Stomach (tissue), 9 donors: Measurements from ENCODE around the gene PPOX. TPM values are rescaled to one million over a fixed set of nuclear protein-coding genes. Genes with fewer than 3 reads are reported as not detected.

Experiments
- DNase-seq, 2 donors: peaks; one replicate each; pipeline versions ENCODE4 v3.0.0 to v3.0.0-alpha.2; 2013 to 2019
- H3K27ac ChIP-seq, 5 donors: fragments of 200-600 bp in 4 of 5; sonication (generic) in 4 of 5; one replicate each; pipeline ENCODE4 v1.5.1; 2013 to 2019; ENCODE audit warnings: mild to moderate bottlenecking in 1 of 5, moderate library complexity in 1 of 5
- H3K27me3 ChIP-seq, 3 donors: fragments of 200-600 bp; sonication (generic); one replicate each; pipeline ENCODE4 v1.5.1; 2017 to 2019; ENCODE audit warnings: mixed run types in 1 of 3
- H3K36me3 ChIP-seq, 4 donors: fragments of 200-600 bp; sonication (generic); 1 replicate in 3 of 4; 2 replicates in 1 of 4; pipeline ENCODE4 v1.5.1; 2016 to 2019
- H3K4me1 ChIP-seq, 4 donors: fragments of 200-600 bp; sonication (generic); one replicate each; pipeline ENCODE4 v1.5.1; 2016 to 2019
- H3K4me3 ChIP-seq, 4 donors: fragments of 200-600 bp; sonication (generic) in 3 of 4; one replicate each; pipeline ENCODE4 v1.5.1; 2016 to 2019; ENCODE audit warnings: mild to moderate bottlenecking in 1 of 4
- H3K9me3 ChIP-seq, 4 donors: fragments of 200-600 bp; sonication (generic); one replicate each; pipeline ENCODE4 v1.5.1; 2016 to 2019
- EP300 ChIP-seq: sonication (generic); formaldehyde crosslinking; IDR thresholded peaks from one replicate; pipeline ENCODE4 v1.6.1; 2017; ENCODE audit warnings: antibody characterized with exemption
- POLR2A ChIP-seq, 4 donors: fragments of 450-650 bp; IDR thresholded peaks; one replicate each; pipeline ENCODE4 v1.6.1; 2016; ENCODE audit warnings: antibody characterized with exemption in 4 of 4, control low read depth in 2 of 4, mild to moderate bottlenecking in 1 of 4, moderate library complexity in 1 of 4
- POLR2AphosphoS5 ChIP-seq, 3 donors: sonication (generic); formaldehyde crosslinking; IDR thresholded peaks; one replicate each; pipeline ENCODE4 v1.6.1; 2016; ENCODE audit warnings: antibody characterized with exemption in 3 of 3
- WGBS, 5 donors: extraction: QIAGEN DNeasy Blood & Tissue Kit in 3 of 5; methylation state at CpG; one replicate each; pipeline versions ENCODE4 v1.1.5 to v1.1.7; 2013 to 2018; 5-methylcytosine and 5-hydroxymethylcytosine counted together
- intact Hi-C: fragments of 100-400 bp; cut with DNase I; formaldehyde crosslinking; loops from one replicate; pipeline ENCODE4 v1.15.1; 2023; ENCODE audit warnings: low total_unique reads
- polyA plus RNA-seq, 3 donors: library from polyadenylated mRNA; stranded (reverse); fragments of 200-250 nt; gene quantifications; one replicate each; pipeline ENCODE4 v1.2.3, GENCODE V29; 2013
- small RNA-seq, 4 donors: library from RNA; depleted of rRNA; stranded (forward); fragments of <200 nt; gene quantifications; one replicate each; pipeline ENCODE3, GENCODE V24; 2016
- total RNA-seq, 5 donors: library from RNA; depleted of rRNA; stranded (reverse); fragments of >200 nt; gene quantifications; one replicate each; pipeline versions ENCODE4 v1.1.0 to v1.2.3, GENCODE V29; 2014 to 2016
- TF ChIP-seq, protein P1 (sequence below), 7 experiments: fragments of 450-650 bp in 4 of 7; fragments of 200-600 bp in 3 of 7; sonication (generic) in 3 of 7; IDR thresholded peaks; one replicate each; pipeline ENCODE4 v1.5.1; 2016 to 2019; ENCODE audit warnings: antibody characterized with exemption in 7 of 7, control low read depth in 2 of 7, mild to moderate bottlenecking in 1 of 7
- donor health status: healthy with polysubstance abuse.
- donor health status: Bipolar disorder and iron deficiency.
- donor health status: healthy.

Gene PPOX
- total and polyA plus RNA-seq, 8 donors = 9.5 to 52.7 (median 31.8) TPM

DNA sequence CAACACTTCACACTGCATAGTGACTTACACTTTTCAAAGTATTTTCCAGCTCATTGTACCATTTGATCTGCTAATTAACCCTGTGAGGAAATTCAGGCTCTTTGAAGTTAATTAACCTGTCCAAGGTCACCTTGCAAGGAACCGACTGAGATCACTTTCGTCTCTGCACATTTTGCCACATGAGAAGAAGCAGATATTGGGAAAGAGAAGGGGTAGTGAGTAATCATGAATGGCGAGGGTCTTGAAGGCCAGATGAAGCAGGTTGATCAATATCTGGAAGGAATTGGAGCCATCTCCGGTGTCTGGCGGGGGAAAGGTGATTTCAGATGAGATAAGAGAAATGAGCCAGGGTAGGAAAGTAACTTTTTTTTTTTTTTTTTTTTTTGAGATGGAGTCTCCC lies 53.8 kb downstream of the PPOX start:
- no peak overlapping the region for H3K4me3 ChIP-seq
- WGBS, 5 donors = 78 to 88% (median 81%) methylated on average over 5 of the region's 5 CpGs
- H3K4me1 ChIP-seq = peaks cover 0 to 23% (median 2%) of the 10 kb centered on the region in 4 donors
- no peaks in the 10 kb centered on the region for H3K27me3 ChIP-seq
- H3K9me3 ChIP-seq = no peaks in the 10 kb centered on the region
- no peak overlapping the region for H3K27ac ChIP-seq
- TF ChIP-seq EP300 (no peak), POLR2A (IDR thresholded peaks at IDR 0.05) (no peak), POLR2AphosphoS5 (IDR thresholded peaks at IDR 0.05) (no peak)
- TF ChIP-seq, protein P1, sequence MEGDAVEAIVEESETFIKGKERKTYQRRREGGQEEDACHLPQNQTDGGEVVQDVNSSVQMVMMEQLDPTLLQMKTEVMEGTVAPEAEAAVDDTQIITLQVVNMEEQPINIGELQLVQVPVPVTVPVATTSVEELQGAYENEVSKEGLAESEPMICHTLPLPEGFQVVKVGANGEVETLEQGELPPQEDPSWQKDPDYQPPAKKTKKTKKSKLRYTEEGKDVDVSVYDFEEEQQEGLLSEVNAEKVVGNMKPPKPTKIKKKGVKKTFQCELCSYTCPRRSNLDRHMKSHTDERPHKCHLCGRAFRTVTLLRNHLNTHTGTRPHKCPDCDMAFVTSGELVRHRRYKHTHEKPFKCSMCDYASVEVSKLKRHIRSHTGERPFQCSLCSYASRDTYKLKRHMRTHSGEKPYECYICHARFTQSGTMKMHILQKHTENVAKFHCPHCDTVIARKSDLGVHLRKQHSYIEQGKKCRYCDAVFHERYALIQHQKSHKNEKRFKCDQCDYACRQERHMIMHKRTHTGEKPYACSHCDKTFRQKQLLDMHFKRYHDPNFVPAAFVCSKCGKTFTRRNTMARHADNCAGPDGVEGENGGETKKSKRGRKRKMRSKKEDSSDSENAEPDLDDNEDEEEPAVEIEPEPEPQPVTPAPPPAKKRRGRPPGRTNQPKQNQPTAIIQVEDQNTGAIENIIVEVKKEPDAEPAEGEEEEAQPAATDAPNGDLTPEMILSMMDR (IDR thresholded peaks at IDR 0.05) = no peak
- peaks cover 0 to 12% (median 4%) of the 10 kb centered on the region in 4 donors for H3K36me3 ChIP-seq
- no peak for DNase-seq
- intact Hi-C loops = no loop called here

Small RNA genes within 50 kb of the gene (small RNA-seq; reads per million reads assigned to genes)
- 0 reads per million in 4 donors for gene RF01225

Other genes starting within 250 kb of the PPOX start
- gene ITLN2, start 211.6 kb upstream of the PPOX start, total RNA-seq = 1 to 10 TPM in 1 of 5 donors, not detected in 4; 4.2 TPM
- under 1 TPM in 1 of 3 donors, not detected in 2; 0.37 TPM for gene ITLN2, start 211.6 kb upstream of the PPOX start, polyA plus RNA-seq
- 100 to 1,000 TPM in 1 of 5 donors, 10 to 100 TPM in 3, 1 to 10 TPM in 1; 7.6 to 130 (median 20.9) TPM for gene F11R, start 145.3 kb upstream of the PPOX start, total RNA-seq
- gene F11R, start 145.3 kb upstream of the PPOX start, polyA plus RNA-seq = 10 to 100 TPM; 13.4 to 41.5 (median 29.2) TPM
- gene TSTD1, start 127.5 kb upstream of the PPOX start, total RNA-seq = 100 to 1,000 TPM in 1 of 5 donors, 10 to 100 TPM in 3, not detected in 1; 13.2 to 112 (median 42.7) TPM
- gene TSTD1, start 127.5 kb upstream of the PPOX start, polyA plus RNA-seq = 100 to 1,000 TPM; 117 to 186 (median 158) TPM
- gene USF1, start 120.4 kb upstream of the PPOX start, total RNA-seq = 100 to 1,000 TPM in 1 of 5 donors, 10 to 100 TPM in 3, 1 to 10 TPM in 1; 7.2 to 566 (median 65.2) TPM
- gene USF1, start 120.4 kb upstream of the PPOX start, polyA plus RNA-seq = 10 to 100 TPM; 48.0 to 73.1 (median 55.9) TPM
- gene ARHGAP30, start 96.5 kb upstream of the PPOX start, total RNA-seq = 10 to 100 TPM in 3 of 5 donors, 1 to 10 TPM in 2; 2.6 to 28.6 (median 12.9) TPM
- 1 to 10 TPM; 2.8 to 5.5 (median 4.6) TPM for gene ARHGAP30, start 96.5 kb upstream of the PPOX start, polyA plus RNA-seq
- 10 to 100 TPM in 2 of 5 donors, 1 to 10 TPM in 3; 2.0 to 20.3 (median 7.0) TPM for gene NECTIN4, start 76.9 kb upstream of the PPOX start, total RNA-seq
- gene NECTIN4, start 76.9 kb upstream of the PPOX start, polyA plus RNA-seq = 10 to 100 TPM in 1 of 3 donors, 1 to 10 TPM in 2; 1.7 to 14.2 (median 2.6) TPM
- gene KLHDC9, start 68.1 kb upstream of the PPOX start, total RNA-seq = 10 to 100 TPM in 1 of 5 donors, 1 to 10 TPM in 4; 1.3 to 41.4 (median 2.4) TPM
- gene KLHDC9, start 68.1 kb upstream of the PPOX start, polyA plus RNA-seq = 1 to 10 TPM; 4.7 to 6.3 (median 5.3) TPM
- gene PFDN2, start 48.4 kb upstream of the PPOX start, total RNA-seq = 10 to 100 TPM in 3 of 5 donors, not detected in 2; 11.6 to 21.3 (median 19.3) TPM
- 100 to 1,000 TPM in 2 of 3 donors, 10 to 100 TPM in 1; 97.5 to 166 (median 122) TPM for gene PFDN2, start 48.4 kb upstream of the PPOX start, polyA plus RNA-seq
- 10 to 100 TPM in 4 of 5 donors, 1 to 10 TPM in 1; 8.8 to 77.9 (median 20.9) TPM for gene NIT1, start 48.3 kb upstream of the PPOX start, total RNA-seq
- 10 to 100 TPM; 20.0 to 34.2 (median 27.3) TPM for gene NIT1, start 48.3 kb upstream of the PPOX start, polyA plus RNA-seq
- 10 to 100 TPM in 3 of 5 donors, 1 to 10 TPM in 2; 2.3 to 35.9 (median 14.3) TPM for gene DEDD, start 33.8 kb upstream of the PPOX start, total RNA-seq
- gene DEDD, start 33.8 kb upstream of the PPOX start, polyA plus RNA-seq = 10 to 100 TPM; 16.5 to 31.9 (median 18.6) TPM
- 10 to 100 TPM in 4 of 5 donors, not detected in 1; 21.9 to 95.1 (median 33.6) TPM for gene UFC1, start 12.4 kb upstream of the PPOX start, total RNA-seq
- 100 to 1,000 TPM; 163 to 206 (median 203) TPM for gene UFC1, start 12.4 kb upstream of the PPOX start, polyA plus RNA-seq
- 10 to 100 TPM; 13.6 to 35.3 (median 22.9) TPM for gene USP21, start 6.9 kb upstream of the PPOX start, total RNA-seq
- gene USP21, start 6.9 kb upstream of the PPOX start, polyA plus RNA-seq = 10 to 100 TPM; 16.2 to 23.2 (median 16.9) TPM
- 10 to 100 TPM; 12.2 to 25.8 (median 17.3) TPM for gene B4GALT3, start 11.1 kb downstream of the PPOX start, total RNA-seq
- 10 to 100 TPM; 17.5 to 21.7 (median 18.8) TPM for gene B4GALT3, start 11.1 kb downstream of the PPOX start, polyA plus RNA-seq
- 10 to 100 TPM in 2 of 5 donors, 1 to 10 TPM in 2, under 1 TPM in 1; 0.89 to 20.6 (median 2.8) TPM for gene ADAMTS4, start 32.6 kb downstream of the PPOX start, total RNA-seq
- gene ADAMTS4, start 32.6 kb downstream of the PPOX start, polyA plus RNA-seq = 1 to 10 TPM; 1.1 to 4.2 (median 1.4) TPM
- 100 to 1,000 TPM in 2 of 5 donors, 10 to 100 TPM in 2, 1 to 10 TPM in 1; 9.9 to 165 (median 85.7) TPM for gene NDUFS2, start 35.9 kb downstream of the PPOX start, total RNA-seq
- 10 to 100 TPM; 55.6 to 83.4 (median 81.9) TPM for gene NDUFS2, start 35.9 kb downstream of the PPOX start, polyA plus RNA-seq
- 10 to 100 TPM in 2 of 5 donors, 1 to 10 TPM in 2, not detected in 1; 1.4 to 27.0 (median 7.4) TPM for gene FCER1G, start 48.9 kb downstream of the PPOX start, total RNA-seq
- gene FCER1G, start 48.9 kb downstream of the PPOX start, polyA plus RNA-seq = 100 to 1,000 TPM in 1 of 3 donors, 10 to 100 TPM in 2; 35.4 to 101 (median 50.6) TPM
- gene APOA2, start 57.2 kb downstream of the PPOX start, total RNA-seq = 1 to 10 TPM in 1 of 5 donors, not detected in 4; 5.3 TPM
- gene APOA2, start 57.2 kb downstream of the PPOX start, polyA plus RNA-seq = not detected
- gene TOMM40L, start 59.6 kb downstream of the PPOX start, total RNA-seq = 1 to 10 TPM in 4 of 5 donors, under 1 TPM in 1; 0.58 to 7.3 (median 5.8) TPM
- gene TOMM40L, start 59.6 kb downstream of the PPOX start, polyA plus RNA-seq = 1 to 10 TPM; 7.9 to 9.9 (median 9.8) TPM
- under 1 TPM in 1 of 5 donors, not detected in 4; 0.55 TPM for gene NR1I3, start 71.8 kb downstream of the PPOX start, total RNA-seq
- not detected for gene NR1I3, start 71.8 kb downstream of the PPOX start, polyA plus RNA-seq
- 10 to 100 TPM in 2 of 5 donors, not detected in 3; 17.6 to 19.4 TPM for gene PCP4L1, start 92.3 kb downstream of the PPOX start, total RNA-seq
- 10 to 100 TPM in 1 of 3 donors, not detected in 2; 12.6 TPM for gene PCP4L1, start 92.3 kb downstream of the PPOX start, polyA plus RNA-seq
- gene MPZ, start 143.5 kb downstream of the PPOX start, total RNA-seq = 10 to 100 TPM in 1 of 5 donors, 1 to 10 TPM in 1, not detected in 3; 1.3 to 15.1 TPM
- gene MPZ, start 143.5 kb downstream of the PPOX start, polyA plus RNA-seq = 1 to 10 TPM; 1.4 to 2.8 (median 2.3) TPM
- 100 to 1,000 TPM in 2 of 5 donors, 10 to 100 TPM in 3; 28.3 to 109 (median 83.1) TPM for gene SDHC, start 148.0 kb downstream of the PPOX start, total RNA-seq
- 100 to 1,000 TPM in 2 of 3 donors, 10 to 100 TPM in 1; 70.1 to 165 (median 152) TPM for gene SDHC, start 148.0 kb downstream of the PPOX start, polyA plus RNA-seq
- not detected for gene CFAP126, start 201.4 kb downstream of the PPOX start, total RNA-seq
- gene CFAP126, start 201.4 kb downstream of the PPOX start, polyA plus RNA-seq = not detected